Smooth muscle cell of bladder (primary cell): ENCODE measurements around the gene NEK8. TPM values are rescaled to one million over a fixed set of nuclear protein-coding genes. Genes with fewer than 3 reads are reported as not detected.

Experiments used
- total RNA-seq: library from RNA; depleted of rRNA; stranded (reverse); fragments of >200 nt; gene quantifications from 2 replicates; pipeline ENCODE4 v1.2.3, GENCODE V29; 2014

NEK8 gene
- total RNA-seq, result 3.0 and 3.8 TPM in 2 replicates

DNA sequence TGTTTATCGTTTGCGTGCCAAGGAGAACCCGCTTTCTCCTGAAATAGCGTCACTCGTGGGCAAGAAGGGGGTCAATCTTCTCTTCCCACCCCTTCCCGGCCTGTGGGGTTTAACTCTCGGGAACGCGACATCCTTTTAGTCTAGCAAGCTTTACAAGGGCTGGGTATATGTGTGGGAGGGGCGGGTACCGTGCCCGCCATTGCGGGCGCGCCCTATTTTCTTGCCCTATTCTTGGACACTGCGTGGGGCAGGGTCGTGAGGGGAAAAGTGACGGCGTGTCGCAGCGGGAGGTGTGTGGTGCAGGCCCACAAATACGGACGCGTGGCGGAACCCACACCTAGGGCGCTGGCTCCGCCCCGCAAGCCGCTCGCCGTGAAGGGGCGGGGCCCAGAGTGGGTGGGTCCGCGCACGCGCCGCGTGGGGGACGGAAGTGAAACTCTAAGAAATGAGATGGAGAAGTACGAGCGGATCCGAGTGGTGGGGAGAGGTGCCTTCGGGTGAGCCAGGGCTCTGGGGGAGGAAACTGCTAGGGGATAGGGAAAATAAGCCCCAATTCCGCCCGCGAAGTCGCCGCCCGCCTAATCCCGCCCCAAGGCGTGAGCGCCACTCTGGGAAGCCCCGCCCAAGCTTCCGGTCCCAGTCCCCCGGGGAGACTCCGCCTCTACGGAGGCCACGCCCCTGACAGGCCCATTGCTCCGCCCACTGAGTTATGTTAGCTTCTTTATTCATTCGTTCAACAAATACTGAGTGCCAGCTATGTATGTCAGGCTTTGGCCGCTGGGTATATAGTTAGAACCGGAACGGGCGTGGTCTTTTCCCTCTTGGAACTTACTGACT lies at the start of gene NEK8:
NEK8 (plus strand) TSS at position 425 of the 837 bp plus-strand sequence; CDS start at position 451, 26 bp downstream.

DNA sequence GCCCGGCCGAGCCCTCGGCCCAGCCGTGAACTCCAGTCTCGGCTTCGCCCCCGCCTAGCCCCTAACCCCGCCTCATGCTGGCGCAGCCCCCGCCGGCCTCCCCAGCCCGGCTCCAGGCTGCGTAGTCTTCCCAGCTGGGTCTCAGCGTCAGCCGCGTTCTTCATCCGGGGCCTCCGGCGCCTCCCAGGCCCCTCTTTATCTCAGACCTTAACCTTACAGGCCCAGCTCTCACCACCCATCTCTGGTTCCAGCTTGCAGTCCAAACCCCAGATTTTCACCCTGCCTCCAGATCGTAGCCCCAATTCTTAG lies 16.9 kb upstream of the NEK8 start, which contains the start of gene PROCA1:
PROCA1 (minus strand) TSS at position 166 of the 309 bp plus-strand sequence. CDS start 228 bp downstream, outside the sequence.

DNA sequence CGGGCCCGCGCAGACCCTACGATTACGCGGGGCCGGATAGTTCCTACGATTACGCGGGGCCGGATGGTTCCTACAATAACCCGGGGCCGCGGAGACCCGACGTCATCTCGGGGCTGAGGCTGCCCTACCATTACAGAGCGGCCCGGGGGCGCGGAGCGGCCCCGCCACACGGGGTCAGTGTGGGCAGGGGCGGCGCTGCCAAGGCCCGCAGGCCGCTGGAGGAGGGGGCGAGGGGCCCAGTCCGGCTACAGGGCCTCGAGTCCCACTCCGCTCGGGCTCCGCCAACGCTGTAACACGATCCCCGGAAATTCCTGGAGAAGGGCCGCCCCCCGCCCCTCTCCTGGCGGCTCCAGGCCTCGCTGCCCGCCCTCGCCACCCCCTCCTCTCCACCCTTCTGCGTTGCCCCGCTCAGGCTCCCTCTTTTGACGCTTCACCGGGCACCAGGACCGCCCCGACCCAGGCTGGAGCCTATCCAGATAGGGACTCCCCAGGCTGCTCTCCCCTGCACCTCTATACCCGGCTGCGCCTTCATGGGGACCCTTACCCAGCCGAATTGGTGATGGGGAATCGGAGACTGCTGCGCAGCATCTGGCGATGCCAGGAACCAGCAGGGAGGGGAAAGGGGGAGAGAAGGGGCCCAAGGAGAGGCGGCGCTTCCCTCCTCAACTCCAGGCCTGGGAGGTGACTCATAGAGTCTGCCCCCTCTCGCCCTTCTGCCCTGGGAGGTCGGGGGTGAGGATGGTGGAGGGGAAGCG lies 10.8 kb upstream of the NEK8 start, which contains the start of gene RAB34:
RAB34 (minus strand) TSS at position 291 of the 755 bp plus-strand sequence. CDS start 602 bp downstream, outside the sequence.

DNA sequence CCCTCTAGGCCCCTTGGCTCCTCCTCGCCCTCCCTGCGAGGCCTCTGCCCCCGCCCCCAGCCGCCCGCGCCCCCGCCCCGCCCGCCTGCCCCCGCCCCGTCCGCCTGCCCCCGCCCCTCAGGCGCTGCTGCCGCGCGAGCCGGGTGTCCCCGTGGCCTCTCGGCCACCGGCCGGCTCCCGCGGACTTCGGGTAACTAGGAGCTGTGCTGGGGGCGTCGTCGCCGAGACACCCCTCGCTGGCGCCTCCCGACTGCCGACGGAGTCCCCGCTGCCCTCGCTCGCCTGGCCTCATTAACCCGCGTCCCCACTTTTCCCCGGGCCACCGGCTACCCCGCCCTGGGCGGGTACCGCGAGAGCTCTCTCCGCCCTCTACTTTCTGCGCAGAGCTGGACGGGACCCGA lies 2.4 kb upstream of the NEK8 start, which contains the start of gene TLCD1:
TLCD1 (minus strand) TSS at position 8 of the 401 bp plus-strand sequence. CDS start 136 bp downstream, outside the sequence.

DNA sequence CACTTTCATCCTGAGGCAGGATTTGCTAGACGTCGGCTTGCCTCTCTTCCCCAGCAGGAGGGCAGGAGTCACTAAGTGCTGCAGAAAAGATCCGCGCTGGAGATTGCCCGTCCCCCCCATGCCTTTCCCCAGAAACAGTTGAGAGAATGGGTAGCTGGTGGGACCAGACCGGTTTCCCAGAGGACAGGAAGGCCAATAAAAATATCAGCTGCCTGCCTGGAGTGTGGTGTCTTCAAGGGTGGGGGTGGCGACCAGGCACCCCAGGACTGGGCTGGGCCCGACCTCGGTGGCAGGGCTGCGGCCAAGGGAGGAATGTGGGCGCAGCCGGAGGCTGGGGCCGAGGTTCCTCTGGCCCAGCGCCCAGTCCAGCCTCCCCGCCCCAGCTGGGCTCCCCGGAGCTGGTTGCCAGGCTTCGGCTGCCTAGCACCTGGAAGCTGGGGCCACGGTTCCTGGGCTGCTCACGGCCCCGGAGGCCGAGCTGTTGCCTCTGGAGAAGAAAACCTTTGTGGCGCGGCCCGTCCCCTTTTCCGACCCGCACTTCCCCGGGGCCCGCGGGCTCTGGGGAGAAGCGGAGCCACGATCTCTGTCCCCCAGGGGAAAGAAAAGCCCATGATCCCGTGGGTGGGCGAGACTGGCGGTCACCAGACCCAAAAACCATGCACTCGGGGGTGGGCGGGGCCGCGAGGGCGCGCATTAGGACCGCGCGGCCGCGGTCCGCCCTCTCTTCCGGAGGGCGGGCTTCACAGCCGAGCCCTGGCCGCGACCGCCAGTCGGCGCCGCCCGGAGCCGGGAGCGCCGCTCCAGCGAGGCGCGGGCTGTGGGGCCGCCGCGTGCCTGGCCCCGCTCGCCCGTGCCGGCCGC lies 14.9 kb downstream of the NEK8 start, which contains the start of gene TRAF4:
TRAF4 (plus strand) TSS at position 769 of the 861 bp plus-strand sequence. CDS start 102 bp downstream, outside the sequence.

Other genes with a start within 250 kb of the NEK8 start
- not detected in 2 replicates for gene FOXN1, start 222.4 kb upstream of the NEK8 start, total RNA-seq
- 24.7 and 33.0 TPM in 2 replicates for gene UNC119, start 176.2 kb upstream of the NEK8 start, total RNA-seq
- 47.4 and 48.5 TPM in 2 replicates for gene PIGS, start 157.3 kb upstream of the NEK8 start, total RNA-seq
- 121 and 159 TPM in 2 replicates for gene ALDOC, start 151.9 kb upstream of the NEK8 start, total RNA-seq
- 4.7 and 5.4 TPM in 2 replicates for gene SPAG5, start 129.8 kb upstream of the NEK8 start, total RNA-seq
- gene RSKR, start 114.6 kb upstream of the NEK8 start, total RNA-seq, result 4.4 and 4.6 TPM in 2 replicates
- 123 and 171 TPM in 2 replicates for gene BLTP2, start 83.6 kb upstream of the NEK8 start, total RNA-seq
- gene SDF2, start 66.9 kb upstream of the NEK8 start, total RNA-seq, result 65.4 and 81.8 TPM in 2 replicates
- 42.8 and 52.9 TPM in 2 replicates for gene SUPT6H, start 66.6 kb upstream of the NEK8 start, total RNA-seq
- gene PROCA1, start 16.9 kb upstream of the NEK8 start, total RNA-seq, result 1.0 and 1.1 TPM in 2 replicates
- gene RAB34, start 10.9 kb upstream of the NEK8 start, total RNA-seq, result 190 and 212 TPM in 2 replicates
- gene RPL23A, start 8.8 kb upstream of the NEK8 start, total RNA-seq, result 979 and 1,044 TPM in 2 replicates
- 4.3 and 7.5 TPM in 2 replicates for gene TLCD1, start 2.6 kb upstream of the NEK8 start, total RNA-seq
- gene TRAF4, start 15.2 kb downstream of the NEK8 start, total RNA-seq, result 16.2 and 24.2 TPM in 2 replicates
- gene FAM222B, start 114.0 kb downstream of the NEK8 start, total RNA-seq, result 1.4 and 3.0 TPM in 2 replicates
- 12.7 and 15.6 TPM in 2 replicates for gene ERAL1, start 126.2 kb downstream of the NEK8 start, total RNA-seq
- gene FLOT2, start 168.9 kb downstream of the NEK8 start, total RNA-seq, result 34.3 and 39.2 TPM in 2 replicates
- gene DHRS13, start 174.3 kb downstream of the NEK8 start, total RNA-seq, result 2.4 and 6.7 TPM in 2 replicates
- 11.5 and 11.7 TPM in 2 replicates for gene PHF12, start 222.7 kb downstream of the NEK8 start, total RNA-seq